GM18517 (cell line): ENCODE measurements around the gene PRRT1B.

Source experiments
- ATAC-seq: cut with Tn5 transposase; IDR thresholded peaks from one replicate; pipeline ENCODE4 v1.9.1; 2021; ENCODE audit warnings: mild to moderate bottlenecking, moderate library complexity; ENCODE audit not compliant: unreplicated experiment

Gene PRRT1B

GRCh38 chr9:131522257-131523085 lies 22.9 kb upstream of the PRRT1B start:
- no peak for ATAC-seq

- no peak for ATAC-seq
These were observed 22.3 kb upstream of the PRRT1B start for GRCh38 chr9:131523086-131523388.

GRCh38 chr9:131523451-131524435 lies 21.6 kb upstream of the PRRT1B start:
- no peak for ATAC-seq

GRCh38 chr9:131524665-131525315 lies 20.5 kb upstream of the PRRT1B start:
- no peak for ATAC-seq

GRCh38 chr9:131525643-131526565 lies 19.4 kb upstream of the PRRT1B start:
- no peak for ATAC-seq

- no peak for ATAC-seq
These were observed 17.1 kb upstream of the PRRT1B start for GRCh38 chr9:131528186-131528585.

GRCh38 chr9:131528886-131529505 lies 16.3 kb upstream of the PRRT1B start:
- no peak for ATAC-seq

- ATAC-seq = no peak
These were observed 15.5 kb upstream of the PRRT1B start for GRCh38 chr9:131529597-131530545.

- no peak for ATAC-seq
These were observed 14.8 kb upstream of the PRRT1B start for GRCh38 chr9:131530546-131530919.

- peak; percentile 77 for ATAC-seq
These were observed 14.1 kb upstream of the PRRT1B start, which contains the start of gene UCK1 for GRCh38 chr9:131530920-131531832. UCK1 (minus strand) TSS chr9:131531263; CDS start chr9:131531174, 89 bp downstream.

- ATAC-seq = no peak
These were observed 10.5 kb upstream of the PRRT1B start for GRCh38 chr9:131534721-131535237.

- no peak for ATAC-seq
These were observed 7.4 kb upstream of the PRRT1B start for GRCh38 chr9:131537946-131538345.

GRCh38 chr9:131539223-131539923 lies 6.0 kb upstream of the PRRT1B start:
- ATAC-seq = no peak

- no peak for ATAC-seq
These were observed 2.2 kb upstream of the PRRT1B start for GRCh38 chr9:131543141-131543540.

GRCh38 chr9:131545786-131546335 lies 538 bp downstream of the PRRT1B start:
- ATAC-seq = no peak

- ATAC-seq = no peak
These were observed 1.2 kb downstream of the PRRT1B start for GRCh38 chr9:131546336-131547084.
